HepG2 (cell line): Measurements from ENCODE around the gene POPDC2. TPM values are rescaled to one million over a fixed set of nuclear protein-coding genes. Genes with fewer than 3 reads are reported as not detected.

Experiments used
- ATAC-seq: fragments of 200-7000 bp; cut with Tn5 transposase; 3 replicates; pipeline ENCODE4 v1.9.1; 2020; ENCODE audit warnings: mild to moderate bottlenecking, moderate library complexity
- BruUV-seq: library from RNA; stranded (reverse); fragments of 400-500 nt; replicated peaks from 2 replicates; lab custom pipeline; 2021; lab: Mats Ljungman, UMichigan
- CTCF ChIA-PET: fragments of 300-600 bp; formaldehyde crosslinking; extraction: SDS; loops from one replicate; lab custom pipeline; 2021; ENCODE audit warnings: low total read pairs, inconsistent platforms, low intra/inter-chr PET ratio; lab: Yijun Ruan, JAX
- POLR2A ChIA-PET: fragments of 350-600 bp; sonication (Branson Sonifier 250); formaldehyde crosslinking; loops from one replicate; lab custom pipeline; 2020; ENCODE audit warnings: antibody characterized with exemption, inconsistent platforms; lab: Yijun Ruan, JAX
- DNase-seq: peaks from one replicate; pipeline ENCODE4 v3.0.0-alpha.2; 2015; ENCODE audit warnings: low spot score
- FAIRE-seq: peaks from 3 replicates; lab custom pipeline; 2011; peaks lifted over from hg19 to GRCh38; lab: Jason Lieb, UNC
- H2AFZ ChIP-seq: one replicate; pipeline ENCODE4 v1.6.1; 2011; ENCODE audit warnings: low read length, inconsistent platforms
- H3K27ac ChIP-seq: fragments of 300-600 bp; 3 replicates; pipeline ENCODE4 v1.8.0; 2011; ENCODE audit warnings: mixed run types, mild to moderate bottlenecking, mixed read lengths, low read length, inconsistent platforms; ENCODE audit not compliant: insufficient read depth; ENCODE audit errors: extremely low read length
- H3K27me3 ChIP-seq, 2 experiments: fragments of 200-600 bp in 1 of 2; 2 replicates in 1 of 2; 3 replicates in 1 of 2; pipeline versions ENCODE4 v1.6.0 to v1.8.0; 2011; ENCODE audit warnings: low read length in 2 of 2, mild to moderate bottlenecking in 2 of 2, moderate library complexity in 2 of 2, inconsistent platforms in 1 of 2; ENCODE audit not compliant: insufficient read depth in 2 of 2, control insufficient read depth in 1 of 2
- H3K36me3 ChIP-seq, 2 experiments: fragments of 200-600 bp in 1 of 2; replicated peaks in 1 of 2; 2 replicates in 1 of 2; 3 replicates in 1 of 2; pipeline versions ENCODE4 v1.5.1 to v1.8.0; 2011; ENCODE audit warnings: low read length in 2 of 2, inconsistent platforms in 1 of 2; ENCODE audit not compliant: insufficient read depth in 2 of 2, control insufficient read depth in 1 of 2
- H3K4me1 ChIP-seq: 2 replicates; pipeline ENCODE4 v1.5.1; 2012; ENCODE audit warnings: low read length, inconsistent platforms; ENCODE audit not compliant: insufficient read depth
- H3K4me2 ChIP-seq: 2 replicates; pipeline ENCODE4 v1.6.0; 2011; ENCODE audit warnings: low read depth, low read length, inconsistent platforms
- H3K4me3 ChIP-seq, 3 experiments: fragments of 200-600 bp in 1 of 3; sonication (generic), shearing (Covaris generic) in 1 of 3; replicated peaks in 1 of 3; 2 replicates each; pipeline ENCODE4 v1.5.1; 2011 to 2016; ENCODE audit warnings: low read length in 3 of 3, inconsistent platforms in 2 of 3, low read depth in 2 of 3, mild to moderate bottlenecking in 2 of 3, control low read depth in 1 of 3, mixed read lengths in 1 of 3; ENCODE audit not compliant: insufficient read depth in 1 of 3
- H3K79me2 ChIP-seq: one replicate; pipeline ENCODE4 v1.6.1; 2011; ENCODE audit warnings: low read length, inconsistent platforms; ENCODE audit not compliant: insufficient read depth
- H3K9ac ChIP-seq: 2 replicates; pipeline ENCODE4 v1.6.0; 2011; ENCODE audit warnings: mild to moderate bottlenecking, low read depth, low read length, inconsistent platforms; ENCODE audit not compliant: insufficient read depth
- H3K9me3 ChIP-seq: 2 replicates; pipeline ENCODE4 v1.5.1; 2012; ENCODE audit warnings: mild to moderate bottlenecking, low read length
- H4K20me1 ChIP-seq: 2 replicates; pipeline ENCODE4 v1.6.0; 2011; ENCODE audit warnings: inconsistent platforms, mild to moderate bottlenecking, low read length, moderate library complexity; ENCODE audit not compliant: insufficient read depth
- EHMT2 ChIP-seq: fragments of 200-600 bp; sonication (generic); IDR thresholded peaks from 2 replicates; pipeline ENCODE4 v1.7.0; 2017; ENCODE audit warnings: antibody characterized with exemption, low read depth, low read length, borderline replicate concordance
- GRHL1 ChIP-seq: sonication (generic); formaldehyde crosslinking; conservative IDR thresholded peaks from 2 replicates; pipeline ENCODE4 v1.8.0; 2022; ENCODE audit warnings: missing genetic modification reagents
- HMGA1 ChIP-seq: sonication (generic); formaldehyde crosslinking; conservative IDR thresholded peaks from 2 replicates; pipeline ENCODE4 v1.4.0; 2020; ENCODE audit warnings: missing genetic modification reagents
- IRX3 ChIP-seq: sonication (generic); formaldehyde crosslinking; IDR thresholded peaks from 2 replicates; pipeline ENCODE4 v1.8.1; 2023; ENCODE audit warnings: mild to moderate bottlenecking, low read depth, missing genetic modification reagents, borderline replicate concordance
- SOX5 ChIP-seq: IDR thresholded peaks from 2 replicates; pipeline ENCODE4 v1.6.1; 2016; ENCODE audit warnings: borderline replicate concordance
- TRIM24 ChIP-seq: sonication (generic); formaldehyde crosslinking; IDR thresholded peaks from 2 replicates; pipeline ENCODE4 v1.8.0; 2022; ENCODE audit warnings: mild to moderate bottlenecking, missing genetic modification reagents
- ZMYM2 ChIP-seq: sonication (generic); formaldehyde crosslinking; IDR thresholded peaks from 2 replicates; pipeline ENCODE4 v1.8.0; 2022; ENCODE audit warnings: mild to moderate bottlenecking, missing genetic modification reagents
- ZNF329 ChIP-seq: sonication (generic); formaldehyde crosslinking; IDR thresholded peaks from 2 replicates; pipeline ENCODE4 v1.9.0; 2021; ENCODE audit warnings: low read depth, mild to moderate bottlenecking, missing genetic modification reagents
- ZSCAN30 ChIP-seq: sonication (generic); formaldehyde crosslinking; IDR thresholded peaks from 2 replicates; pipeline ENCODE4 v1.5.0; 2020; ENCODE audit warnings: mild to moderate bottlenecking, missing genetic modification reagents
- WGBS: methylation state at CpG from one replicate; pipeline ENCODE4 v1.1.6; 2017; ENCODE audit warnings: low lambda C conversion rate; 5-methylcytosine and 5-hydroxymethylcytosine counted together
- in situ Hi-C: cut with HindIII; loops from 2 replicates; pipeline ENCODE4 v1.10.0; 2017; ENCODE audit warnings: low pct_unique_long_range_greater_than_20kb; ENCODE audit not compliant: extremely low pct_ligation_motif_present
- intact Hi-C: fragments of 100-400 bp; cut with micrococcal nuclease; formaldehyde crosslinking; loops from one replicate; pipeline ENCODE4 v1.10.0; 2022; ENCODE audit not compliant: unreplicated experiment
- polyA plus RNA-seq, 8 experiments: library from polyadenylated mRNA; depleted of rRNA in 3 of 8; stranded (reverse) in 7 of 8; unstranded in 1 of 8; fragments of >200 nt; fragmentation: Illumina TruSeq in 4 of 8; extraction: Trizol in 4 of 8; gene quantifications; 2 replicates each; pipeline versions ENCODE4 v1.2.1 to v1.2.3, GENCODE V29; 2011 to 2016; ENCODE audit warnings: low read depth in 4 of 8, missing spikeins in 1 of 8, mixed read lengths in 1 of 8; ENCODE audit not compliant: insufficient read depth in 1 of 8
- total RNA-seq, 5 experiments: library from RNA; depleted of rRNA; stranded (reverse); fragments of >200 nt; fragmentation: Illumina TruSeq; extraction: Trizol; gene quantifications; 2 replicates each; pipeline ENCODE4 v1.2.3, GENCODE V29; 2016; ENCODE audit warnings: low read depth in 1 of 5

The POPDC2 gene
- total and polyA plus RNA-seq, 2 of the 13 experiments (the other 11 are each of a cell fraction or from before 2014, with no cell fraction given), result 0.18 to 0.58 TPM

GRCh38 chr3:119669906-119670570, 9.6 kb upstream of the POPDC2 start:
- no TSS peak for BruUV-seq
- TF ChIP-seq IRX3 (CRISPR knock-in tag) (no peak), ZMYM2 (CRISPR knock-in tag) (no peak), SOX5 (CRISPR knock-in tag) (no peak), ZNF329 (CRISPR knock-in tag) (no peak), EHMT2 (no peak), GRHL1 (CRISPR knock-in tag) (no peak), HMGA1 (no peak), ZSCAN30 (no peak), TRIM24 (no peak)
- no peak overlapping the region for H3K4me3 ChIP-seq
- H3K36me3 ChIP-seq, result peaks cover 4 to 26% of the 10 kb centered on the region in 2 experiments; a peak in 4 of 5 replicates
- H3K9me3 ChIP-seq, result no peaks in the 10 kb centered on the region
- no peaks in the 10 kb centered on the region for H3K4me1 ChIP-seq
- DNase-seq (no peak), ATAC-seq (no peak), FAIRE-seq (no peak)
- H3K9ac ChIP-seq, result no peak overlapping the region
- no peak overlapping the region for H3K27ac ChIP-seq
- in situ Hi-C loops (no loop called here), intact Hi-C loops (no loop called here)
- no peaks in the 10 kb centered on the region for H4K20me1 ChIP-seq
- ChIA-PET POLR2A (no interaction called here), CTCF (no interaction called here)
- WGBS, result 97% methylated on average over 5 of the region's 5 CpGs
- H3K27me3 ChIP-seq, result no peaks in the 10 kb centered on the region
- no peak overlapping the region for H3K4me2 ChIP-seq
- no peak overlapping the region for H2AFZ ChIP-seq
- H3K79me2 ChIP-seq, result no peaks in the 10 kb centered on the region
